OCI-LY7 (cell line): ENCODE results near the gene BPIFB2.

Experiments used
- EZH2phosphoT487 ChIP-seq: fragments of 200-600 bp; sonication (generic); IDR thresholded peaks from 2 replicates; pipeline ENCODE4 v1.6.1; 2018; ENCODE audit warnings: low read depth, borderline replicate concordance, mild to moderate bottlenecking, mixed run types, antibody characterized with exemption, low read length, moderate library complexity, mixed read lengths
- TF ChIP-seq, protein P1 (sequence below): fragments of 200-600 bp; sonication (generic); conservative IDR thresholded peaks from 2 replicates; pipeline ENCODE4 v1.5.1; 2014; ENCODE audit warnings: mild to moderate bottlenecking, antibody characterized with exemption, low read length, moderate library complexity, mixed read lengths

DNA sequence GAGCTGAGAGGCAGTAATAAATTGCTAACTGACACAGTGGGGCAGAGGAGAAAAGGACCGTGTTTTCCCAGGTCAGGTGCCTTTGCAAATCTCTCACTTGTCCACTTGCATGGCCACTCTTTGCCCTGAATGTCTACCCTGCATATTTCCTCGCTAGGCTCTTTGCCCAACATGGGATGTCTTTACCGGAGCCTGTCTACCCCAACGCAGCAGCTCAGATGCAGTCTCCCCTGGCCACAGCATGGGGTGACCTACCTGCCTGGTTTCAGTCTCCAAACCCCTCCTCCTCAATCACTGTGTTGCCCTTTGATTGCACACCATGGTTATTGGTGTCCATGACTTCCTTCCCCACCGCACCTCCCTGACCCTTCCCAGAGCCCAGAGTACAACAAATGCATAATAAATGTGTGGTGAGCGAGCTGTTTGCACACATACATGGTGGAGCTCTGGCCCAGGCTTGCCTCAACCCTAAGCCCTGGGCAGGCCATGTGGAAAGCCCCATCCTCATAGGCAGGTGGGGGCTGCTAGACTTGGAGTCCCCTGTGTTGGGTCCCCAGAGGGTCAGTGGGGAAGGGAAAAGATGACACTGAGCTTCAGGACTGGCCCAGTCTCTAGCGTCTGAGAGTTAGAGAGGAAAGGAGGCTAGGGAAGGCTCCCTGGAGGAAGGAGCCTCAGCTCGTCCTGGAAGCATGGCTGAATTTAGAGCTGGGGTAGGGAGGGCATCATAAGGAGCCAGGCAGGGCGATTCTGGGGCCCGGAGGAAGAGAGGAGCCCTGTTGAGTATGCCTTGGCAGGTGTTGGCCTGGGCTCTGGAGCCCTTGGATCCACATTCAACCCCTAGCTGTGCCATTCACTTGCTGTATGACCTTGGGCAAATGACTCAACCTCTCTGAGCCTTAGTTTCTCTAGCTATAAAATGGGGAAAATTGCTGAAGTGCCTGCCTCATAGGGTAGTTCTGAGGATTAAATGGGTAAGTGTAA is 19.6 kb downstream of the BPIFB2 start:
- TF ChIP-seq, protein P1, sequence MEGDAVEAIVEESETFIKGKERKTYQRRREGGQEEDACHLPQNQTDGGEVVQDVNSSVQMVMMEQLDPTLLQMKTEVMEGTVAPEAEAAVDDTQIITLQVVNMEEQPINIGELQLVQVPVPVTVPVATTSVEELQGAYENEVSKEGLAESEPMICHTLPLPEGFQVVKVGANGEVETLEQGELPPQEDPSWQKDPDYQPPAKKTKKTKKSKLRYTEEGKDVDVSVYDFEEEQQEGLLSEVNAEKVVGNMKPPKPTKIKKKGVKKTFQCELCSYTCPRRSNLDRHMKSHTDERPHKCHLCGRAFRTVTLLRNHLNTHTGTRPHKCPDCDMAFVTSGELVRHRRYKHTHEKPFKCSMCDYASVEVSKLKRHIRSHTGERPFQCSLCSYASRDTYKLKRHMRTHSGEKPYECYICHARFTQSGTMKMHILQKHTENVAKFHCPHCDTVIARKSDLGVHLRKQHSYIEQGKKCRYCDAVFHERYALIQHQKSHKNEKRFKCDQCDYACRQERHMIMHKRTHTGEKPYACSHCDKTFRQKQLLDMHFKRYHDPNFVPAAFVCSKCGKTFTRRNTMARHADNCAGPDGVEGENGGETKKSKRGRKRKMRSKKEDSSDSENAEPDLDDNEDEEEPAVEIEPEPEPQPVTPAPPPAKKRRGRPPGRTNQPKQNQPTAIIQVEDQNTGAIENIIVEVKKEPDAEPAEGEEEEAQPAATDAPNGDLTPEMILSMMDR: no peak
- no peak for TF ChIP-seq EZH2phosphoT487
